Omental fat pad (tissue), 4 donors: Measurements from ENCODE around the gene STAM2. TPM values are rescaled to one million over a fixed set of nuclear protein-coding genes. Genes with fewer than 3 reads are reported as not detected.

Experiments
- ATAC-seq: fragments of 150-250 bp; one replicate; pipeline ENCODE4 v1.9.1; 2016; ENCODE audit warnings: mild to moderate bottlenecking, moderate library complexity; ENCODE audit not compliant: low FRiP score
- DNase-seq: peaks from one replicate; pipeline ENCODE4 v3.0.0-alpha.2; 2019; ENCODE audit warnings: low spot score
- CTCF ChIP-seq, 3 donors: fragments of 450-650 bp; IDR thresholded peaks; one replicate each; pipeline ENCODE4 v1.5.1; 2016 to 2017; ENCODE audit warnings: antibody characterized with exemption in 3 of 3, mild to moderate bottlenecking in 3 of 3, moderate library complexity in 2 of 3
- total RNA-seq, 4 donors: library from RNA; depleted of rRNA; stranded (reverse); fragments of >200 nt; gene quantifications; one replicate each; pipeline ENCODE4 v1.1.0, GENCODE V29; 2016

Gene STAM2
- total RNA-seq, 4 donors from 2014 or later = 23.9 to 47.8 (median 33.4) TPM

- no peak for ATAC-seq
- TF ChIP-seq CTCF (IDR thresholded peaks at IDR 0.05) = no peak
- DNase-seq = no peak
Measured at GRCh38 chr2:152157253-152157652, 18.3 kb downstream of the STAM2 start.

GRCh38 chr2:152155209-152155608 is 20.4 kb downstream of the STAM2 start:
- DNase-seq = no peak
- no peak for ATAC-seq
- TF ChIP-seq CTCF (IDR thresholded peaks at IDR 0.05) = no peak

GRCh38 chr2:152154462-152154861 is 21.1 kb downstream of the STAM2 start:
- no peak for TF ChIP-seq CTCF (IDR thresholded peaks at IDR 0.05)
- ATAC-seq = no peak
- no peak for DNase-seq

GRCh38 chr2:152134488-152135280 is 40.9 kb downstream of the STAM2 start:
- ATAC-seq = peak; percentile 75
- TF ChIP-seq CTCF (IDR thresholded peaks at IDR 0.05) = no peak
- DNase-seq = no peak

- no peak for DNase-seq
- no peak for ATAC-seq
- TF ChIP-seq CTCF (IDR thresholded peaks at IDR 0.05) = no peak
Measured at GRCh38 chr2:152132306-152132705, 43.3 kb downstream of the STAM2 start.

GRCh38 chr2:152127628-152128027 is 47.9 kb downstream of the STAM2 start:
- no peak for TF ChIP-seq CTCF (IDR thresholded peaks at IDR 0.05)
- DNase-seq (no peak), ATAC-seq (no peak)

- no peak for TF ChIP-seq CTCF (IDR thresholded peaks at IDR 0.05)
- ATAC-seq = no peak
- no peak for DNase-seq
Measured at GRCh38 chr2:152126664-152127063, 48.9 kb downstream of the STAM2 start.
